ENCODE data around the gene DNAH10.

Gene DNAH10

GRCh38 chr12:123912415-123913380 is 150.6 kb downstream of the DNAH10 start:
- no peak for DNase-seq

- no peak for DNase-seq
These were observed 152.7 kb downstream of the DNAH10 start for GRCh38 chr12:123914726-123915333.

- DNase-seq = peak; percentile 75
These were observed 154.6 kb downstream of the DNAH10 start for GRCh38 chr12:123916729-123917128.

- no peak for DNase-seq
These were observed 155.3 kb downstream of the DNAH10 start for GRCh38 chr12:123917337-123917850.

GRCh38 chr12:123919980-123920360 is 157.9 kb downstream of the DNAH10 start:
- no peak for DNase-seq

GRCh38 chr12:123923038-123923437 is 160.9 kb downstream of the DNAH10 start:
- no peak for DNase-seq

GRCh38 chr12:123923927-123924326 is 161.8 kb downstream of the DNAH10 start:
- no peak for DNase-seq

GRCh38 chr12:123924539-123924938 is 162.4 kb downstream of the DNAH10 start:
- DNase-seq = no peak

GRCh38 chr12:123928274-123928865 is 166.3 kb downstream of the DNAH10 start:
- DNase-seq = no peak

- DNase-seq = no peak
These were observed 166.8 kb downstream of the DNAH10 start for GRCh38 chr12:123928897-123929296.

GRCh38 chr12:123929946-123930583 is 168.0 kb downstream of the DNAH10 start:
- DNase-seq = no peak

- no peak for DNase-seq
These were observed 169.7 kb downstream of the DNAH10 start for GRCh38 chr12:123931686-123932321.

GRCh38 chr12:123933214-123933613 is 171.1 kb downstream of the DNAH10 start:
- no peak for DNase-seq

GRCh38 chr12:123934016-123934620 is 172.0 kb downstream of the DNAH10 start:
- DNase-seq = no peak

- no peak for DNase-seq
These were observed 172.7 kb downstream of the DNAH10 start for GRCh38 chr12:123934829-123935228.

- DNase-seq = no peak
These were observed 173.9 kb downstream of the DNAH10 start for GRCh38 chr12:123935956-123936355.

GRCh38 chr12:123936471-123936870 is 174.4 kb downstream of the DNAH10 start:
- no peak for DNase-seq

GRCh38 chr12:123936956-123937706 is 175.0 kb downstream of the DNAH10 start:
- DNase-seq = no peak

GRCh38 chr12:123937707-123938591 is 175.8 kb downstream of the DNAH10 start:
- DNase-seq = peak; percentile 65
